Measurements from ENCODE around the gene MBOAT2. TPM values are rescaled to one million over a fixed set of nuclear protein-coding genes. Genes with fewer than 3 reads are reported as not detected.
A peak's percentile ranks its signal among the peaks of the same experiment; 100 is the strongest.

MBOAT2 gene
- total RNA-seq, 1 donor from 2014 or later = 94.7 TPM

GRCh38 chr2:8860239-8860638 is 143.2 kb downstream of the MBOAT2 start:
- Mint-ChIP-seq H3K4me1 (ENCODE audit: unreplicated experiment) (peaks cover 8% of the 10 kb centered on the region), H3K4me3 (ENCODE audit: unreplicated experiment) (no peak overlapping the region), H3K27ac (ENCODE audit: unreplicated experiment) (no peak overlapping the region), H3K36me3 (ENCODE audit: unreplicated experiment) (peaks cover 57% of the 10 kb centered on the region), H3K27me3 (ENCODE audit: unreplicated experiment) (no peaks in the 10 kb centered on the region), H3K9me3 (ENCODE audit: unreplicated experiment) (no peaks in the 10 kb centered on the region)
- TF ChIP-seq CTCF (IDR thresholded peaks at IDR 0.05) = no peak
- DNase-seq (ENCODE audit: extremely low spot score, unreplicated experiment) = no peak

GRCh38 chr2:8858910-8859309 is 144.6 kb downstream of the MBOAT2 start:
- no peak for TF ChIP-seq CTCF (IDR thresholded peaks at IDR 0.05)
- H3K9me3 Mint-ChIP-seq (ENCODE audit: unreplicated experiment) = no peaks in the 10 kb centered on the region
- peaks cover 48% of the 10 kb centered on the region for H3K36me3 Mint-ChIP-seq (ENCODE audit: unreplicated experiment)
- no peak overlapping the region for H3K27ac Mint-ChIP-seq (ENCODE audit: unreplicated experiment)
- H3K4me3 Mint-ChIP-seq (ENCODE audit: unreplicated experiment) = no peak overlapping the region
- no peaks in the 10 kb centered on the region for H3K27me3 Mint-ChIP-seq (ENCODE audit: unreplicated experiment)
- peaks cover 8% of the 10 kb centered on the region for H3K4me1 Mint-ChIP-seq (ENCODE audit: unreplicated experiment)
- DNase-seq (ENCODE audit: extremely low spot score, unreplicated experiment) = no peak

GRCh38 chr2:8858264-8858663 is 145.2 kb downstream of the MBOAT2 start:
- no peak for DNase-seq (ENCODE audit: extremely low spot score, unreplicated experiment)
- H3K9me3 Mint-ChIP-seq (ENCODE audit: unreplicated experiment) = no peaks in the 10 kb centered on the region
- peaks cover 42% of the 10 kb centered on the region for H3K36me3 Mint-ChIP-seq (ENCODE audit: unreplicated experiment)
- peaks cover 12% of the 10 kb centered on the region for H3K4me1 Mint-ChIP-seq (ENCODE audit: unreplicated experiment)
- no peak overlapping the region for H3K4me3 Mint-ChIP-seq (ENCODE audit: unreplicated experiment)
- TF ChIP-seq CTCF (IDR thresholded peaks at IDR 0.05) = no peak
- no peaks in the 10 kb centered on the region for H3K27me3 Mint-ChIP-seq (ENCODE audit: unreplicated experiment)
- peak overlapping the region; percentile 41 for H3K27ac Mint-ChIP-seq (ENCODE audit: unreplicated experiment)

- Mint-ChIP-seq H3K4me3 (ENCODE audit: unreplicated experiment) (no peak overlapping the region), H3K36me3 (ENCODE audit: unreplicated experiment) (peaks cover 42% of the 10 kb centered on the region), H3K27me3 (ENCODE audit: unreplicated experiment) (no peaks in the 10 kb centered on the region), H3K9me3 (ENCODE audit: unreplicated experiment) (no peaks in the 10 kb centered on the region), H3K4me1 (ENCODE audit: unreplicated experiment) (peaks cover 17% of the 10 kb centered on the region), H3K27ac (ENCODE audit: unreplicated experiment) (peak overlapping the region; percentile 41)
- DNase-seq (ENCODE audit: extremely low spot score, unreplicated experiment) = no peak
- TF ChIP-seq CTCF (IDR thresholded peaks at IDR 0.05) = no peak
Measured at GRCh38 chr2:8857709-8858108, 145.8 kb downstream of the MBOAT2 start.

GRCh38 chr2:8856176-8856575 is 147.3 kb downstream of the MBOAT2 start:
- DNase-seq (ENCODE audit: extremely low spot score, unreplicated experiment) = no peak
- Mint-ChIP-seq H3K36me3 (ENCODE audit: unreplicated experiment) (peaks cover 29% of the 10 kb centered on the region), H3K9me3 (ENCODE audit: unreplicated experiment) (no peaks in the 10 kb centered on the region), H3K4me1 (ENCODE audit: unreplicated experiment) (peaks cover 28% of the 10 kb centered on the region), H3K4me3 (ENCODE audit: unreplicated experiment) (no peak overlapping the region), H3K27ac (ENCODE audit: unreplicated experiment) (no peak overlapping the region), H3K27me3 (ENCODE audit: unreplicated experiment) (no peaks in the 10 kb centered on the region)
- TF ChIP-seq CTCF (IDR thresholded peaks at IDR 0.05) = no peak
